Activated CD4-positive, alpha-beta T cell treated with anti-CD3 and anti-CD28 coated beads for 4 hours (primary cell): Measurements from ENCODE around the gene TBC1D22A.
"Not testable (repeated sequence)": the region's sequence is repeated elsewhere in the genome, so short reads cannot be mapped to it uniquely, and the experiment has no call there.

Source experiments
- DNase-seq, 2 donors: peaks; one replicate each; pipeline ENCODE4 v3.0.0-alpha.2; 2020

TBC1D22A gene

GRCh38 chr22:46978668-46979067, 216.2 kb downstream of the TBC1D22A start:
- DNase-seq, result not testable (repeated sequence)

GRCh38 chr22:46979506-46979905, 217.1 kb downstream of the TBC1D22A start:
- DNase-seq, result no peak

GRCh38 chr22:46980392-46980791, 217.9 kb downstream of the TBC1D22A start:
- no peak for DNase-seq

- DNase-seq, result no peak
These were observed 220.2 kb downstream of the TBC1D22A start for GRCh38 chr22:46982635-46983034.

- no peak for DNase-seq
These were observed 220.6 kb downstream of the TBC1D22A start for GRCh38 chr22:46983046-46983445.

GRCh38 chr22:46984751-46985506, 222.5 kb downstream of the TBC1D22A start:
- DNase-seq, result no peak

GRCh38 chr22:46985507-46985882, 223.0 kb downstream of the TBC1D22A start:
- DNase-seq, result no peak

GRCh38 chr22:46986788-46987187, 224.3 kb downstream of the TBC1D22A start:
- DNase-seq, result no peak

- DNase-seq, result no peak
These were observed 228.6 kb downstream of the TBC1D22A start for GRCh38 chr22:46990937-46991550.

GRCh38 chr22:46991666-46992065, 229.2 kb downstream of the TBC1D22A start:
- DNase-seq, result no peak

GRCh38 chr22:46992121-46992731, 229.8 kb downstream of the TBC1D22A start:
- no peak for DNase-seq

GRCh38 chr22:46993633-46994032, 231.2 kb downstream of the TBC1D22A start:
- DNase-seq, result no peak

GRCh38 chr22:46994265-46994664, 231.8 kb downstream of the TBC1D22A start:
- DNase-seq, result no peak

GRCh38 chr22:46994983-46995382, 232.5 kb downstream of the TBC1D22A start:
- no peak for DNase-seq

- DNase-seq, result no peak
These were observed 233.3 kb downstream of the TBC1D22A start for GRCh38 chr22:46995501-46996360.

GRCh38 chr22:46996595-46997310, 234.3 kb downstream of the TBC1D22A start:
- DNase-seq, result no peak

- no peak for DNase-seq
These were observed 235.0 kb downstream of the TBC1D22A start for GRCh38 chr22:46997311-46997970.

GRCh38 chr22:46998331-46998730, 235.9 kb downstream of the TBC1D22A start:
- no peak for DNase-seq

- no peak for DNase-seq
These were observed 237.8 kb downstream of the TBC1D22A start for GRCh38 chr22:47000256-47000655.

- DNase-seq, result no peak
These were observed 238.4 kb downstream of the TBC1D22A start for GRCh38 chr22:47000888-47001287.

GRCh38 chr22:47001288-47001687, 238.8 kb downstream of the TBC1D22A start:
- no peak for DNase-seq

GRCh38 chr22:47002692-47003091, 240.2 kb downstream of the TBC1D22A start:
- DNase-seq, result no peak
